Measurements from ENCODE around the gene CD46. TPM values are rescaled to one million over a fixed set of nuclear protein-coding genes. Genes with fewer than 3 reads are reported as not detected.
"Not testable (repeated sequence)": the region's sequence is repeated elsewhere in the genome, so short reads cannot be mapped to it uniquely, and the experiment has no call there.

The CD46 gene
- total RNA-seq, 1 donor from 2014 or later, result 188 TPM

- H3K27ac Mint-ChIP-seq (ENCODE audit: unreplicated experiment), result no peak overlapping the region
- H3K27me3 Mint-ChIP-seq (ENCODE audit: unreplicated experiment), result no peaks in the 10 kb centered on the region
- peaks cover 1% of the 10 kb centered on the region for H3K9me3 Mint-ChIP-seq (ENCODE audit: unreplicated experiment)
- TF ChIP-seq CTCF (IDR thresholded peaks at IDR 0.05; ENCODE audit: partially characterized antibody, unreplicated experiment), result no peak
- no peaks in the 10 kb centered on the region for H3K4me1 Mint-ChIP-seq (ENCODE audit: low read depth, unreplicated experiment)
- DNase-seq, result no peak
- peaks cover 25% of the 10 kb centered on the region for H3K36me3 Mint-ChIP-seq (ENCODE audit: unreplicated experiment)
- no peak overlapping the region for H3K4me3 Mint-ChIP-seq (ENCODE audit: unreplicated experiment)
Observed at GRCh38 chr1:207763091-207763490, 11.2 kb downstream of the CD46 start.

GRCh38 chr1:207763972-207764371, 12.1 kb downstream of the CD46 start:
- Mint-ChIP-seq H3K27me3 (ENCODE audit: unreplicated experiment) (no peaks in the 10 kb centered on the region), H3K4me3 (ENCODE audit: unreplicated experiment) (no peak overlapping the region), H3K9me3 (ENCODE audit: unreplicated experiment) (peaks cover 1% of the 10 kb centered on the region), H3K36me3 (ENCODE audit: unreplicated experiment) (peaks cover 25% of the 10 kb centered on the region), H3K4me1 (ENCODE audit: low read depth, unreplicated experiment) (no peaks in the 10 kb centered on the region), H3K27ac (ENCODE audit: unreplicated experiment) (no peak overlapping the region)
- no peak for DNase-seq
- TF ChIP-seq CTCF (IDR thresholded peaks at IDR 0.05; ENCODE audit: partially characterized antibody, unreplicated experiment), result no peak

- no peak overlapping the region for H3K4me3 Mint-ChIP-seq (ENCODE audit: unreplicated experiment)
- TF ChIP-seq CTCF (IDR thresholded peaks at IDR 0.05; ENCODE audit: partially characterized antibody, unreplicated experiment), result no peak
- no peak for DNase-seq
- H3K4me1 Mint-ChIP-seq (ENCODE audit: low read depth, unreplicated experiment), result no peaks in the 10 kb centered on the region
- H3K36me3 Mint-ChIP-seq (ENCODE audit: unreplicated experiment), result peaks cover 38% of the 10 kb centered on the region
- H3K27me3 Mint-ChIP-seq (ENCODE audit: unreplicated experiment), result peaks cover 2% of the 10 kb centered on the region
- H3K27ac Mint-ChIP-seq (ENCODE audit: unreplicated experiment), result no peak overlapping the region
- H3K9me3 Mint-ChIP-seq (ENCODE audit: unreplicated experiment), result peaks cover 8% of the 10 kb centered on the region
Observed at GRCh38 chr1:207766569-207766968, 14.7 kb downstream of the CD46 start.

GRCh38 chr1:207770514-207770913, 18.7 kb downstream of the CD46 start:
- not testable (repeated sequence) for H3K9me3 Mint-ChIP-seq (ENCODE audit: unreplicated experiment); H3K27ac Mint-ChIP-seq (ENCODE audit: unreplicated experiment); DNase-seq; H3K4me3 Mint-ChIP-seq (ENCODE audit: unreplicated experiment); H3K27me3 Mint-ChIP-seq (ENCODE audit: unreplicated experiment); H3K4me1 Mint-ChIP-seq (ENCODE audit: low read depth, unreplicated experiment)
- peaks cover 22% of the 10 kb centered on the region for H3K36me3 Mint-ChIP-seq (ENCODE audit: unreplicated experiment)

GRCh38 chr1:207776045-207776444, 24.2 kb downstream of the CD46 start:
- not testable (repeated sequence) for H3K4me1 Mint-ChIP-seq (ENCODE audit: low read depth, unreplicated experiment); H3K27ac Mint-ChIP-seq (ENCODE audit: unreplicated experiment); H3K9me3 Mint-ChIP-seq (ENCODE audit: unreplicated experiment); H3K27me3 Mint-ChIP-seq (ENCODE audit: unreplicated experiment); H3K4me3 Mint-ChIP-seq (ENCODE audit: unreplicated experiment); DNase-seq
- peaks cover 30% of the 10 kb centered on the region for H3K36me3 Mint-ChIP-seq (ENCODE audit: unreplicated experiment)

- H3K9me3 Mint-ChIP-seq (ENCODE audit: unreplicated experiment); H3K4me1 Mint-ChIP-seq (ENCODE audit: low read depth, unreplicated experiment); H3K4me3 Mint-ChIP-seq (ENCODE audit: unreplicated experiment); H3K27ac Mint-ChIP-seq (ENCODE audit: unreplicated experiment); DNase-seq; H3K27me3 Mint-ChIP-seq (ENCODE audit: unreplicated experiment): not testable (repeated sequence)
- peaks cover 16% of the 10 kb centered on the region for H3K36me3 Mint-ChIP-seq (ENCODE audit: unreplicated experiment)
Observed at GRCh38 chr1:207777412-207777811, 25.6 kb downstream of the CD46 start.

GRCh38 chr1:207779008-207779407, 27.2 kb downstream of the CD46 start:
- Mint-ChIP-seq H3K4me1 (ENCODE audit: low read depth, unreplicated experiment) (no peaks in the 10 kb centered on the region), H3K36me3 (ENCODE audit: unreplicated experiment) (peaks cover 16% of the 10 kb centered on the region), H3K4me3 (ENCODE audit: unreplicated experiment) (no peak overlapping the region), H3K9me3 (ENCODE audit: unreplicated experiment) (peaks cover 1% of the 10 kb centered on the region), H3K27me3 (ENCODE audit: unreplicated experiment) (no peaks in the 10 kb centered on the region), H3K27ac (ENCODE audit: unreplicated experiment) (no peak overlapping the region)
- DNase-seq, result no peak
- no peak for TF ChIP-seq CTCF (IDR thresholded peaks at IDR 0.05; ENCODE audit: partially characterized antibody, unreplicated experiment)
